Trophoblast cell (in vitro differentiated cells and primary cell): ENCODE measurements around the gene SLC36A4.

Source experiments
- DNase-seq, 2 donors: peaks; one replicate each; pipeline ENCODE4 v3.0.0-alpha.2; 2016
- H2AFZ ChIP-seq: 2 replicates; pipeline ENCODE4 v1.6.1; 2013; ENCODE audit warnings: low read length, moderate library complexity, mild to moderate bottlenecking; ENCODE audit not compliant: insufficient read depth, poor library complexity
- H2AK5ac ChIP-seq: 2 replicates; pipeline ENCODE4 v1.6.1; 2013; ENCODE audit warnings: mild to moderate bottlenecking, low read length
- H2BK120ac ChIP-seq: 2 replicates; pipeline ENCODE4 v1.6.1; 2013; ENCODE audit warnings: low read length, mild to moderate bottlenecking, moderate library complexity; ENCODE audit not compliant: insufficient read depth, poor library complexity
- H2BK12ac ChIP-seq: 2 replicates; pipeline ENCODE4 v1.6.1; 2013; ENCODE audit warnings: mild to moderate bottlenecking, low read length, moderate library complexity
- H2BK5ac ChIP-seq: 2 replicates; pipeline ENCODE4 v1.6.1; 2013; ENCODE audit warnings: low read length, low read depth, moderate library complexity, mild to moderate bottlenecking; ENCODE audit not compliant: poor library complexity
- H3K14ac ChIP-seq: 2 replicates; pipeline ENCODE4 v1.6.1; 2013; ENCODE audit warnings: mild to moderate bottlenecking, low read length
- H3K18ac ChIP-seq: 2 replicates; pipeline ENCODE4 v1.6.1; 2013; ENCODE audit warnings: mild to moderate bottlenecking, low read length
- H3K23ac ChIP-seq: 2 replicates; pipeline ENCODE4 v1.6.1; 2013; ENCODE audit warnings: low read length
- H3K27ac ChIP-seq: 2 replicates; pipeline ENCODE4 v1.5.1; 2013; ENCODE audit warnings: low read depth, mild to moderate bottlenecking, inconsistent platforms, low read length, moderate library complexity
- H3K27me3 ChIP-seq: 2 replicates; pipeline ENCODE4 v1.6.1; 2013; ENCODE audit warnings: inconsistent platforms, mild to moderate bottlenecking, low read length, moderate library complexity; ENCODE audit not compliant: insufficient read depth
- H3K36me3 ChIP-seq, 2 experiments: 1 replicate in 1 of 2; 2 replicates in 1 of 2; pipeline ENCODE4 v1.6.1; 2013; ENCODE audit warnings: low read length in 2 of 2, mild to moderate bottlenecking in 2 of 2, moderate library complexity in 1 of 2; ENCODE audit not compliant: insufficient read depth in 2 of 2, control insufficient read depth in 1 of 2
- H3K4ac ChIP-seq: 2 replicates; pipeline ENCODE4 v1.6.1; 2013; ENCODE audit warnings: low read depth, mild to moderate bottlenecking, low read length, moderate library complexity
- H3K4me1 ChIP-seq, 2 experiments: 1 replicate in 1 of 2; 2 replicates in 1 of 2; pipeline ENCODE4 v1.6.1; 2013; ENCODE audit warnings: low read length in 2 of 2, mild to moderate bottlenecking in 2 of 2, moderate library complexity in 1 of 2; ENCODE audit not compliant: insufficient read depth in 2 of 2, control insufficient read depth in 1 of 2
- H3K4me2 ChIP-seq: 2 replicates; pipeline ENCODE4 v1.6.1; 2013; ENCODE audit warnings: inconsistent platforms, mild to moderate bottlenecking, low read length, moderate library complexity
- H3K4me3 ChIP-seq: 2 replicates; pipeline ENCODE4 v1.5.1; 2013; ENCODE audit warnings: mild to moderate bottlenecking, low read depth, low read length, inconsistent platforms
- H3K79me1 ChIP-seq: one replicate; pipeline ENCODE4 v1.6.1; 2013; ENCODE audit warnings: low read length
- H3K79me2 ChIP-seq: 2 replicates; pipeline ENCODE4 v1.6.1; 2013; ENCODE audit warnings: low read length, mild to moderate bottlenecking; ENCODE audit not compliant: control insufficient read depth, insufficient read depth, poor library complexity
- H3K9ac ChIP-seq: 2 replicates; pipeline ENCODE4 v1.6.1; 2013; ENCODE audit warnings: mild to moderate bottlenecking, low read length
- H3K9me3 ChIP-seq: 2 replicates; pipeline ENCODE4 v1.6.1; 2013; ENCODE audit warnings: low read depth, mild to moderate bottlenecking, control low read depth, inconsistent platforms, low read length; ENCODE audit not compliant: insufficient read depth
- H4K12ac ChIP-seq: 2 replicates; pipeline ENCODE4 v1.6.1; 2013; ENCODE audit warnings: low read depth, mild to moderate bottlenecking, low read length, moderate library complexity
- H4K8ac ChIP-seq: 2 replicates; pipeline ENCODE4 v1.6.1; 2013; ENCODE audit warnings: low read depth, mild to moderate bottlenecking, low read length, moderate library complexity
- H4K91ac ChIP-seq: one replicate; pipeline ENCODE4 v1.6.1; 2013; ENCODE audit warnings: low read depth, mild to moderate bottlenecking, low read length, moderate library complexity
- WGBS: extraction: QIAGEN DNeasy Blood & Tissue Kit; methylation state at CpG from one replicate; pipeline ENCODE4 v1.1.7; 2013; ENCODE audit warnings: missing lambda C conversion rate; ENCODE audit not compliant: insufficient read length, insufficient coverage; ENCODE audit errors: extremely low coverage; 5-methylcytosine and 5-hydroxymethylcytosine counted together

SLC36A4 gene

DNA sequence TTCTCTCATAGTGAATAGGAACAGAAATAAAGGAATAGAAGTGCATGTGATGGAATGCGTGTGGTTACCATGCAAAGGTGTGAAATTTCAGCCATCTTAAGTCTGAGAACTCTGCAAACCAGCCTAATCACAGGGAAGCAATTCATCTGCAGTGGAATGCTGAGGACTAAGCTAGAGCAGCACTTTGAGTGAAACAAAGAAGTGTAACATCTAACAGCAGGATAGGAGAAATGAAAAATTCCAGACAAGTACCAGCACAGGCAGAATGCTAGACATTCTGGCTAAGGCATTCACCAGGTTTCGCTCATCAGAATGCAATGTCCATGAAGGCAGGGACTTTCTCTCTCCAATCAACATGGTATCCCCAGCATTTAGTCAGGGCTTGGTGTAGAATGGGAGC lies 41.2 kb upstream of the SLC36A4 start:
- WGBS = no CpG with 5 or more reads among the region's 2 CpGs

DNA sequence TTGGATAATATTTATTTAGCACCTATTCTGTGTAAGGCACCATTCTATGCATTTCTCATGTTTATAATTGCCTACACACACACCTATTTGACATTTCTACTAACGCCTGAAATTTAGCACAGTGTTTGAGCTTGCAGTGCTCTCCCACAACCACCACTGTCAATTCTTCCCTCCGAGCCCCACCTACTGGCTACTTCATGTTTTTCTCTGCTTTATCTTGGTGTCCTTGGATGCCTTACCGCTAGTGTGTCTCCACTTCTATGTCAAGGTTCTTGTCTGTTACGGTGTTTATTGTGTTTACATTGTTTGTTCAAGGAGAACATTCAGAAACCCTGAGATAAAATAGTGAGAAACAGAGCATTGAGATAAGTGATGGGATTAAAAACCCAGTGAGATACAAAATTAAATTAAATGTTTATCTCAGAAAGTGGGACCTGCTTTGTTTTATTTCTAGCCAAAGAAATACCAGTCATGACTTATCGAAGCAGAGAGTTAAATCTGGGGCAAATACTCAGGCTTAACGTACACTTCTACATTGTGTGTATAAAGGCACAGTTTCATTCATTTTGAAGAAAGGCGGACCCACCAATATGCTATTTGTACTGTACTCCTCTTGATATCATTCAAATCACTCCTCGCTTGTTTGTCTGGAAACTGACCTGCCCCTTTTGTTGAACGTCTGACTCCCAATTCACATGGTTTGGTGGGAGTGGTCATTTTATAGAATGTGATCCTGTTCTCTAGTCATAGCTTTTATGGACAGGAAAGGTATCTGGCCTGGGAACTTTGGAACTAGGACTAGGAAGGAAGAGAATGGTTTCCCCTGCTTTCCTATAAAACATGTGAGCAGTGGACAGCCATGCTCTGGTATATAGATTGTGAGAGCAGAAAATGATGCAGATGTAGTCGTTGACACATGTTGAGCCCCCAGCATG lies 39.2 kb upstream of the SLC36A4 start:
- Histone ChIP-seq H3K18ac (no peak overlapping the region), H3K27ac (no peak overlapping the region), H2BK12ac (no peak overlapping the region), H2AK5ac (no peak overlapping the region), H3K4me3 (no peak overlapping the region), H2BK120ac (no peak overlapping the region), H3K36me3 (no peaks in the 10 kb centered on the region), H3K14ac (no peak overlapping the region), H3K23ac (no peak overlapping the region), H2AFZ (no peak overlapping the region), H4K12ac (no peak overlapping the region), H3K9me3 (no peaks in the 10 kb centered on the region), H3K9ac (no peak overlapping the region), H3K79me1 (no peaks in the 10 kb centered on the region), H3K4me1 (peaks cover 0 to 2% of the 10 kb centered on the region in 2 experiments), H3K4me2 (no peak overlapping the region), H2BK5ac (no peak overlapping the region), H3K4ac (no peak overlapping the region), H3K79me2 (no peaks in the 10 kb centered on the region), H4K8ac (no peak overlapping the region), H4K91ac (no peak overlapping the region), H3K27me3 (no peaks in the 10 kb centered on the region)
- WGBS = no CpG with 5 or more reads among the region's 10 CpGs
- peak in 1 of 2 donors; percentile 57 for DNase-seq

More for the DNA sequence above, 41.2 kb upstream of the SLC36A4 start:
- H4K12ac ChIP-seq = no peak overlapping the region
- no peak overlapping the region for H2AK5ac ChIP-seq
- H3K27ac ChIP-seq = no peak overlapping the region
- H3K4ac ChIP-seq = no peak overlapping the region
- H2BK12ac ChIP-seq = no peak overlapping the region
- H3K4me2 ChIP-seq = no peak overlapping the region
- H4K8ac ChIP-seq = no peak overlapping the region
- no peaks in the 10 kb centered on the region for H3K36me3 ChIP-seq
- no peak overlapping the region for H4K91ac ChIP-seq
- no peaks in the 10 kb centered on the region for H3K27me3 ChIP-seq
- no peak overlapping the region for H3K14ac ChIP-seq
- H3K4me1 ChIP-seq = peaks cover 0 to 2% of the 10 kb centered on the region in 2 experiments
- H2AFZ ChIP-seq = no peak overlapping the region
- H3K79me2 ChIP-seq = no peaks in the 10 kb centered on the region
- H2BK5ac ChIP-seq = no peak overlapping the region
- no peak overlapping the region for H3K9ac ChIP-seq
- no peak overlapping the region for H3K23ac ChIP-seq
- no peak overlapping the region for H2BK120ac ChIP-seq
- H3K79me1 ChIP-seq = no peaks in the 10 kb centered on the region
- no peak overlapping the region for H3K18ac ChIP-seq
- no peaks in the 10 kb centered on the region for H3K9me3 ChIP-seq
- DNase-seq = peak; percentile 67 to 85
- H3K4me3 ChIP-seq = no peak overlapping the region

GRCh38 chr11:93234602-93235207 lies 36.9 kb upstream of the SLC36A4 start:
- Histone ChIP-seq H4K12ac (no peak overlapping the region), H3K4me1 (peaks cover 0 to 2% of the 10 kb centered on the region in 2 experiments), H3K79me2 (no peaks in the 10 kb centered on the region), H4K8ac (no peak overlapping the region), H3K79me1 (no peaks in the 10 kb centered on the region), H3K27ac (no peak overlapping the region), H3K36me3 (no peaks in the 10 kb centered on the region), H3K4ac (no peak overlapping the region), H3K9me3 (no peaks in the 10 kb centered on the region), H2BK120ac (no peak overlapping the region), H3K14ac (no peak overlapping the region), H3K4me3 (no peak overlapping the region), H3K23ac (no peak overlapping the region), H2AFZ (no peak overlapping the region), H3K4me2 (no peak overlapping the region), H3K9ac (no peak overlapping the region), H2BK5ac (no peak overlapping the region), H3K18ac (no peak overlapping the region), H4K91ac (no peak overlapping the region), H2AK5ac (no peak overlapping the region), H3K27me3 (no peaks in the 10 kb centered on the region), H2BK12ac (no peak overlapping the region)
- WGBS = no CpG with 5 or more reads among the region's 4 CpGs
- peak; percentile 84 to 94 for DNase-seq

DNA sequence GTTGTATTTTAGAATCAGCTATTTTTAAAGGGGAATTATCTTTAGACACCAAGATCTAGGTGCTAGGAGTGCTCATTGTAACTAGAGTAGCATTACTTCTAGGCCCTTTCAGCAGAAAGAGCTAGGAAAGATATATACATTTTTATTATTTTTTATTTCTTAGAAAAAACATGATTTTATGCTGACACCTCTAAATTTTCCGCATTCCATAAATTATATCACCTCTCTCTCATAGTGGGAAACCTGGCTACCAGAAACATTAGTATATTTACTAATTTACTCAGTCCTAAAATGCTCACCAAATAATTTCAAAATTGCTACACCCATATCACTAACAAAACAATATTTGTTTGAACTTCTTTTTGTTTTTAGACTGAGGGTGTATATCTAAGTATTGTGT lies 32.1 kb upstream of the SLC36A4 start:
- no peak overlapping the region for H2AK5ac ChIP-seq
- H3K4me2 ChIP-seq = no peak overlapping the region
- no peaks in the 10 kb centered on the region for H3K79me1 ChIP-seq
- no peaks in the 10 kb centered on the region for H3K9me3 ChIP-seq
- H2AFZ ChIP-seq = no peak overlapping the region
- H3K4me1 ChIP-seq = no peaks in the 10 kb centered on the region
- H3K9ac ChIP-seq = no peak overlapping the region
- H3K4ac ChIP-seq = no peak overlapping the region
- no peak overlapping the region for H2BK5ac ChIP-seq
- no CpG with 5 or more reads among the region's 1 CpG for WGBS
- no peaks in the 10 kb centered on the region for H3K36me3 ChIP-seq
- H3K27me3 ChIP-seq = no peaks in the 10 kb centered on the region
- H2BK12ac ChIP-seq = no peak overlapping the region
- no peak overlapping the region for H4K91ac ChIP-seq
- H3K14ac ChIP-seq = no peak overlapping the region
- no peak overlapping the region for H3K18ac ChIP-seq
- no peak overlapping the region for H4K12ac ChIP-seq
- no peak for DNase-seq
- H4K8ac ChIP-seq = no peak overlapping the region
- H3K23ac ChIP-seq = no peak overlapping the region
- H3K27ac ChIP-seq = no peak overlapping the region
- no peak overlapping the region for H2BK120ac ChIP-seq
- no peaks in the 10 kb centered on the region for H3K79me2 ChIP-seq
- no peak overlapping the region for H3K4me3 ChIP-seq
